ENCODE data around the gene LAMTOR1.
"Not testable (repeated sequence)": the region's sequence is repeated elsewhere in the genome, so short reads cannot be mapped to it uniquely, and the experiment has no call there.

LAMTOR1 gene

DNA sequence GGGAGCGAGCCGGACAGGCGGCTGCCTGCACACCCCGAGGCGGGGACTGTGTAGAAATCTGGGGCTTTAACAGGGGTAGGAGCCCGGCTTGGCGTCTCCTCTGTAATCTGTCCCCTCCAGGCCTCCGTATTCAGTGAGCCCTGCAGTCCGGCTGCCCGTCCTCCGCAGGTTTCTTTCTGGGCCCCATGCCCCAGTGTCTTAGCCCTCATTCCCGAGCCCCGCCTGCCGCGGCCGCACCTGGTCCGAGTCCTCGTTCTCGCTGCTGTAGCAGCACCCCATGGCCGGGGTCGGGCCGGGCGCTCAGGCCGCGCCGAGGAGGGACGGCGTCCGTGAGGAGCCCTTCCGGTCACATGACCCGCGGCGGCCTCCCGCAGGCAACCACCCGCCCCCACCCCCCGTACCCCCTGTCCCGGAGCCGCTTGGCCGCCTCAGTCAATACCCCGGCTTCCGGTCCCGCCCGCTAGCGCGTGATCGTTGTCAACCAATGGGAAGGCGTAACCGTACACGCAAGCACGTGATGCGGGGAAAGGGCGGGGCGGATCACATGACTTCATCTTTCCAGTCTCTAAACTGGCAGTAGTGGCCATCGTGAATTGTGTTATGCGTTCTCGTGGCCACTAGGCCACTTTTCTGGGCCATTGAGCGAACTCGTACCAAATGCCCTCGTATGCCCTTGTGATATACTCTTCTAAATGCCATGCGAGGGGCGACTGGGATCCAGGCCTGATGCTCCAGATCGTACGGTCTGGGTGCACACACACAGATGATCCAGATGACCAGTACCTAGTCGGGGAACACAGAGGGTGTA lies at the start of gene LAMTOR1:
Gene LAMTOR1, minus strand, starts transcription at position 352 of the 808 bp plus-strand sequence. Its CDS starts 73 bp downstream, at position 279.
- in situ Hi-C loops (cut with HindIII; ENCODE audit: low sequenced_read_pairs), result no loop called here

- in situ Hi-C loops (cut with HindIII; ENCODE audit: low sequenced_read_pairs), result no loop called here
Observed at GRCh38 chr11:72150882-72151281, 47.8 kb upstream of the LAMTOR1 start.

DNA sequence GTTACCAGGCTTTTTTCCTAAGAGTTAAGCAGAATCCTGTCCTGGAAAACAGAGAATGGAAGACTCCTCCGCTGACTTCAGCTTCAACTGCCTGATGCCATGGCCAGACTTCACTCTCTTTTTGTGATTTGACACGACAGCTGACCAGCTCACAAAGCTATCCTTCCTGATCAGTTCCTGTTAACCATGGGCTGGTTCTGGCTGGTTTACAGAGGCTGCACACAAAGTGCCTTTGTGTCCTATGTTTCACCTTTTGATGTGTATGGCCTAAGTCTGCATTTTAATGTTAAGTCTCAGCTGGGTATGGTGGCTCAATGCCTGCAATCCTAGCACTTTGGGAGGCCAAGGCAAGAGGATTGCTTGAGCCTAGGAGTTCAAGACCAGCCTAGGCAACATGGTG lies 43.5 kb upstream of the LAMTOR1 start:
- in situ Hi-C loops (cut with HindIII; ENCODE audit: low sequenced_read_pairs), result no loop called here

- in situ Hi-C loops (cut with HindIII; ENCODE audit: low sequenced_read_pairs), result no loop called here
Observed at GRCh38 chr11:72144807-72145565, 41.9 kb upstream of the LAMTOR1 start.

- in situ Hi-C loops (cut with HindIII; ENCODE audit: low sequenced_read_pairs), result not testable (repeated sequence)
Observed at GRCh38 chr11:72142543-72142942, 39.4 kb upstream of the LAMTOR1 start.

DNA sequence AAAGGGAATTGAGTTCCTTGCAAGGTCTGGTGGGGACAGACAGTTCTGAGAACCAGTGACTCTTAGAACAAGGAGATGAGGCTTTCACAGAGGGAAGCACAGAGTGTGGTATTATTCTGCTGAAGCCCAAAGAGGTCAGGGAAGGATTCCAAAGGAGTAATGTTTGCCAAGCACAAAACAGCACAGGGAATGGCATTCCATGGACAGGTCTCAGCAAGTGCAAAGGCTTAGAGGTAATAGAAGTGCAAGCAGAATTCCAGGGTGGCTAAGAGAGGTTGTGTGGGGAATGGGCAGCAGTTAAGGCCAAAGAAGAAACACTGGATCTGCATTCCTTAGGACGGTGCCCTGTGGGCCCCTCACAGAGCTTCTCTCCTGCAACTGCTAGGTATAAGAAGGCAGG lies 39.0 kb upstream of the LAMTOR1 start:
- in situ Hi-C loops (cut with HindIII; ENCODE audit: low sequenced_read_pairs), result not testable (repeated sequence)

- in situ Hi-C loops (cut with HindIII; ENCODE audit: low sequenced_read_pairs), result no loop called here
Observed at GRCh38 chr11:72141066-72141465, 38.0 kb upstream of the LAMTOR1 start.

GRCh38 chr11:72140661-72141060 lies 37.6 kb upstream of the LAMTOR1 start:
- in situ Hi-C loops (cut with HindIII; ENCODE audit: low sequenced_read_pairs), result no loop called here

GRCh38 chr11:72139500-72139899 lies 36.4 kb upstream of the LAMTOR1 start:
- in situ Hi-C loops (cut with HindIII; ENCODE audit: low sequenced_read_pairs), result no loop called here

DNA sequence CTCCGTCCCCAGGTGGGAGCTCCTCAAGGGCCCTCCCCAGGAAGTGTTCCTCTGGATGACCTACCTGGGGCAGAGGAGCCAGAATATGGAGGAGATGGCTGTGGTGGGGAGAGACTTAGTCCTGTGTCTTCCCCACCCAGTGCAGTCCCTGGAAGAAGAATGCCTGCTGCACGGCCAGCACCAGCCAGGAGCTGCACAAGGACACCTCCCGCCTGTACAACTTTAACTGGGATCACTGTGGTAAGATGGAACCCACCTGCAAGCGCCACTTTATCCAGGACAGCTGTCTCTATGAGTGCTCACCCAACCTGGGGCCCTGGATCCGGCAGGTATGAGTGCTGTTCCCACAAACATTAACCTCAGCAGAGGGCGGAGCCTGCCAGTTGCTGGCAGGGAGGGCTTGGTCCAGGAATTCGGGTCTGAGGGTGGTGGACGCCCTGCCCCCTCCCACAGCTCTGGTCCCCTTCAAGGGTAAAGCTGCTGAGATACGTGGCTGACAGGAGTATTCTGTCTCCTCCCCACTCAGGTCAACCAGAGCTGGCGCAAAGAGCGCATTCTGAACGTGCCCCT lies 35.8 kb upstream of the LAMTOR1 start:
- in situ Hi-C loops (cut with HindIII; ENCODE audit: low sequenced_read_pairs), result no loop called here

GRCh38 chr11:72136684-72137262 lies 33.7 kb upstream of the LAMTOR1 start:
- in situ Hi-C loops (cut with HindIII; ENCODE audit: low sequenced_read_pairs), result no loop called here

GRCh38 chr11:72135891-72136683 lies 33.0 kb upstream of the LAMTOR1 start:
- in situ Hi-C loops (cut with HindIII; ENCODE audit: low sequenced_read_pairs), result no loop called here

- in situ Hi-C loops (cut with HindIII; ENCODE audit: low sequenced_read_pairs), result not testable (repeated sequence)
Observed at GRCh38 chr11:72135473-72135872, 32.4 kb upstream of the LAMTOR1 start, which contains the start of gene FOLR3. Gene FOLR3 (plus strand): TSS chr11:72135725. CDS start chr11:72135953, 228 bp downstream.

- in situ Hi-C loops (cut with HindIII; ENCODE audit: low sequenced_read_pairs), result no loop called here
Observed at GRCh38 chr11:72132646-72133045, 29.5 kb upstream of the LAMTOR1 start.

- in situ Hi-C loops (cut with HindIII; ENCODE audit: low sequenced_read_pairs), result no loop called here
Observed at GRCh38 chr11:72129381-72129780, 26.3 kb upstream of the LAMTOR1 start.

DNA sequence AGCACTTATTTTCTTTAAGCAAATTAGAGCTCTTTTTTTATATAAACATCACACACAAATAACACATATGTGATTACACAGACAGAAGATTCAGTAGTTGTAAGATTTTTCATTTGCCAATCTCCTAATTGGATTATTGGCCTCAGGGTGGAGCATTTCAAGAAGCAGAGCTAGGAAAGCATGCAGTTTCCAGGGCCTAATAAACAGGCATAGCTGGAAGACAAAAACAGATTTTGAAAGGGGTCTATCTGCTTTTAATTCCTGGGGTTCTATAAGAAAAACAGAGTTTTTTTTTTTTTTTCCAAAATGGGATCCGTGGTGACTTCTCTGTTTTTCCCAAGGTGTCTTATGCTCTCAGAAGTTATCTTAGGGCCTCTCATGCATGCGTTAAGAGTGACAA lies 24.8 kb upstream of the LAMTOR1 start:
- in situ Hi-C loops (cut with HindIII; ENCODE audit: low sequenced_read_pairs), result no loop called here

DNA sequence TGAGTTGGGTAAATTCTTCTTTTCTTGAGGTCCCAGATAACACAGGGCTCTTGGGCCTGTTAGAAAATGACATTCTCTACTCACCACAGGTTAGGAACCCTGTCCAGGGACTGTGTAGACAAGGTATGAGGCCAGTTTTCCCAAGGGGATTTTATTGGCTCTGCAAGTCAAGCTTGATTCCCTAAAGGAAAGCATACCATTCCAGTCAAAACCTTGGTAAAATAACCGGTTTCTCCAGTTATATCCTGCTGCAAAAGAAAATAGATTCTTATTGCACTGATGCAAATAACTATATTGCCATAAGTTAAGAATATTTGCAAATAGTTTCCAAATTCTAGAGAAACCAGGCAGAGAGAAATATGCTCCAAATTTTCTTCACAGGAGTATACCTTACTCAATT lies 22.9 kb upstream of the LAMTOR1 start:
- in situ Hi-C loops (cut with HindIII; ENCODE audit: low sequenced_read_pairs), result no loop called here

DNA sequence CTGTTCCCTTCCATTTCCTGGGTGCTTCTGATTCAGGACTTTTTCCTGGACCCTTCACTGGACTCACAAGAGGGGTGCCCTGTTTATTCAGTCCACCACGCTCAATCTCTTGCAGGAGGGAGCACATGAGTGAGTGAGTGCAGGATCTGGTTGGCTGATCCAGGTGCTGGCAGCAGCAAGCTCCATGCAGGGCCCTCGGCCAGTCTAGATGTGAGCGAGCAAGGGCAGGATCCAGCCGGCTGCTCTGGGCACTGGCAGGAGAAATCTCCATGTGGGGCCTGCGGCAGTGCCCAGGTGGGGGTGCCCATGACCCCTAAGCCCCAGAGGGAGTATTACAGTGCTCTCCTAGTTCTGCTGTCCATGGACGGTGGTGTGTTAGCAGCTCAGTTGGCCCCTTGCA lies 20.9 kb upstream of the LAMTOR1 start:
- in situ Hi-C loops (cut with HindIII; ENCODE audit: low sequenced_read_pairs), result no loop called here

DNA sequence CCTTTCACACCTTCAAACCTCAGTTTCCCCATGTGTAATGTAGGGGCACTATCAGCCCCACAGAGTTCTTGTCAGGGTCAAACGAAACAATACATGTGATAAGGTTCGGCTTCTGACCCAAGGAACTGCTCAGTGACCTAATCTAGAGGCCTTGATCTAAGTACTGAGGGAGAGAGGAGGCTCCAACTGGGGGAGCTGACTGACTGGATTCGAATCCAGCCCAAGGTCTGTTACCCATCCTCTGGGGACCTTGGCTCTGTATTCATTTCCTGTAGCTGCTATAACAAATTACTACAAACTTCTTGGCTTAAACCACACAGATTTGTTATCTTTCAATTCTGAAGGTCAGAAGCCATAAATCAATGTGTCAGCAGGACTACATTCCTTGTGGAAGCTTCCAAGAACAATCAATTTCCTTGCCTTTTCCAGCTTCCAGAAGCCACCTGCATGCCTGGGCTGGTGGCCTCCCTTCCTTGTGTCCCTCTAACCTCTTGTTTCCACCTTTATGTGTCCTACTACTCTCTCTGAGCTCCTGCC lies 20.1 kb upstream of the LAMTOR1 start:
- in situ Hi-C loops (cut with HindIII; ENCODE audit: low sequenced_read_pairs), result no loop called here

DNA sequence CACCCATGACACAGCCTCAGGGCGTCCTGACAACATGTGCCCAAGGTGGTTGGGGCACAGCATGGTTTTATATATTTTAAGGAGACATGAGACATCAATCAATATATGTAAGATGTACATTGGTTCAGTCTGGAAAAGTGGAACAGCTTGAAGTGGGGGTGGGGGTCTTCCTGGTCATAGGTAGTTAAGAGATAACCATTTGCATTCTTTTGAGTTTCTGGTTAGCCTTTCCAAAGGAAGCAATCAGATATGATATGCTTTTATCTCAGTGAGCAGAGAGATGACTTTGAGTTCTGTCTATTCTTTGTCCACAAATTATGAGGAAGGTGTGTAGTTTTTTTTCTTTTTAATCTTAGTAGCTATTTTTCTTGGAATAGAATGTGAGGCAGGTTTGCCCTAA lies 19.5 kb upstream of the LAMTOR1 start:
- in situ Hi-C loops (cut with HindIII; ENCODE audit: low sequenced_read_pairs), result no loop called here

Measured in DLD1 (cell line).